ENCODE data around the gene ZNF20.
"Not testable (repeated sequence)": the region's sequence is repeated elsewhere in the genome, so short reads cannot be mapped to it uniquely, and the experiment has no call there.

The ZNF20 gene

GRCh38 chr19:12111943-12112637 lies 28.1 kb downstream of the ZNF20 start:
- DNase-seq = no peak

DNA sequence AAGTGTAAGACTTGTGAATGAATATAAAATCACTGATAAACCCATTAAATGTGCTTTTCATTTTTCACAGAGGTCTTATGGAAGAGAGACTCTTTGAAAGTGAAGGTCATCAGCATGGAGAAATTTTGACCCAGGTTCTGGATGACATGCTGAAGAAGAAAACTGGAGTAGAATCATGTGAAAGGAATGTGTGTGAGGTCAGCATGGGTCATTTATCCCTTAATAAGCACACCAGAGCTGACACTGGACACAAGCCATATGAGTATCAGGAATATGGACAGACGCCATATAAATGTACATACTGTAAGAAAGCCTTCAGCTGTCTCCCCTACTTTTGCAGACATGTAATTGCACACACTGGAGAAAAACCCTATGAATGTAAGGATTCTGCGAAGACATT lies 29.0 kb downstream of the ZNF20 start:
- DNase-seq = no peak

GRCh38 chr19:12103909-12104308 lies 36.2 kb downstream of the ZNF20 start:
- not testable (repeated sequence) for DNase-seq

DNA sequence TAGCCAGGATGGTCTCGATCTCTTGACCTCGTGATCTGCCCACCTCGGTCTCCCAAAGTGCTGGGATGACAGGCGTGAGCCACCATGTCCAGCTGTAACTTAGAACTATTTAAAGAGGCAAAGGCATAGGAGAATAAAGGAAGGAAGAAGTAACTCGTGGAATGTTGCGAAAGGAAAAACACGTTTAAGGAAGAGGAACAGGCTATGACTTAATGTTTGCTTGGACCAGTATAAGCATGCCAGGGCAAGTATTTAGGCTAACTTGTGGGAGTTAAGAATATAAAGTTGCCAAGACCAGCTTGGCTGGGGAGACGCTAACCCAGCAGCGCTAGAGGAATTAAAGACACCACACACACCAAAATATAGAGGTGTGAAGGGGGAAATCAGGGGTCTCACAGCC lies 42.1 kb downstream of the ZNF20 start:
- DNase-seq = no peak

DNA sequence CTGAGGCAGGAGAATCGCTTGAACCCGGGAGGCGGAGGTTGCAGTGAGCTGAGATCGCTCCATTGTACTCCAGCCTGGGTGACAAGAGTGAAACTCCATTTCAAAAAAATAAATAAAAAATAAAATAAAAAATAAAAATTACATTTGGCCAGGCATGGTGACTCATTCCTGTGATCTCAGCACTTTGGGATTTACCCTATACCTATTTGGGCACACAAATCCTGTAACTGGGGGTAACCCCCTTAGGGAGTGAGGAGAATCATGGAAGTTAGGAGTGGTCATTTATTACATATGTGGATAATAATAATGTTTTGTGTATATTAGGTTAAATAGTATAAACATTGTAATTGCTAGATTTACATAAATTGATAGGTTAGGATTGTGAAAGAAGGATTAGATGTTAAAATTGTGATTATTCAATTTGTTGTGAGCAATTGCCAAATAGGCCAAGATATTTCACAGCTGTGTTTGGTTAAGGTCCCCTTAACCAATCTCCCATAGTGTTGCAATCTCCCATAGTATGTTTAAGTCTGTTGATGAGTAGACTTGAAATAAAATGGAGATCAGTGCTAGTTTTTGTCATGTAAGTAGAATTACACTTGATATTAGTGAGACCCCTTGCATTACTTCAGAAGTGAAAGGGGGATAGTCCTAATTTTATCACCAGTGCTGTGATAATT lies 44.9 kb downstream of the ZNF20 start:
- DNase-seq = no peak

- no peak for DNase-seq
Observed at GRCh38 chr19:12093777-12094176, 46.4 kb downstream of the ZNF20 start.

GRCh38 chr19:12092956-12093355 lies 47.2 kb downstream of the ZNF20 start:
- DNase-seq = no peak

- no peak for DNase-seq
Observed at GRCh38 chr19:12092065-12092867, 47.9 kb downstream of the ZNF20 start.

GRCh38 chr19:12090807-12091206 lies 49.3 kb downstream of the ZNF20 start:
- DNase-seq = no peak

DNA sequence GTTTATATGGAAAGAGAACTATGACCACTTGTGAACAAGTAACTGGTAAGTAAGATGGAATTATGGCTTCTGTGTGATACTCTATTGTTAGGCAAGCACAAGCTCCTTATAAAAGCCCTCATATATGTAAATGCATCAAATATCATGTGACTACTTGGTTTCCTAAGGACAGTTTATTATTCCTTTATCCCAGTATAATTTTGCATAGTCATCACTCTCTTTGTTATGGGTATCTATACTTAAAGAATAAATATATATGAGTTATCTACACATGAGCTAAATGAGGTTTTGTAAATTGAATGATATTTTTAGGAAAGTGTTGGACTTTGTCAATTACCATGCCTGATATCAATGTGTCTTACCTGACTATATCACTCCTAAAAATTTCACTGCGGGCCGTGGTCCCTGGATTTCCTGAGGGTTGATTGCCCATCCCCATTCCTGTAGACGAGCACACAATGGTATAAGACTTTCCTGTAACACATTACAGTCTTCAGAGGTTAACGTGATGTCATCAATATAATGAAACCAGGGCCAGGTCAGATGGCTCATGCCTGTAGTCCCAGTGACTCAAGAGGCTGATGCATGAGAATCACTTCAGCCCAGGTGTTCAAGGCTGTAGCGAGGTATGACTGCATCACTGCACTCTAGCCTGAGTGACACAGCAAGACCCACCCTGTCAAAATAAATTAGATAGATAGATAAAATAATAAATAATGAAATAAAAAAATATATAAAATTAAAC lies 54.9 kb downstream of the ZNF20 start:
- no peak for DNase-seq

- DNase-seq = not testable (repeated sequence)
Observed at GRCh38 chr19:12083336-12083735, 56.8 kb downstream of the ZNF20 start.

All from NCI-H1436 treated with DMSO at 0.1 percent for 48 hours (cell line).